ENCODE measurements around the gene HSFX4. TPM values are rescaled to one million over a fixed set of nuclear protein-coding genes. Genes with fewer than 3 reads are reported as not detected.
A peak's percentile ranks its signal among the peaks of the same experiment; 100 is the strongest.
"Not testable (repeated sequence)": the region's sequence is repeated elsewhere in the genome, so short reads cannot be mapped to it uniquely, and the experiment has no call there.

The HSFX4 gene
- total RNA-seq, 1 donor from 2014 or later = not detected

DNA sequence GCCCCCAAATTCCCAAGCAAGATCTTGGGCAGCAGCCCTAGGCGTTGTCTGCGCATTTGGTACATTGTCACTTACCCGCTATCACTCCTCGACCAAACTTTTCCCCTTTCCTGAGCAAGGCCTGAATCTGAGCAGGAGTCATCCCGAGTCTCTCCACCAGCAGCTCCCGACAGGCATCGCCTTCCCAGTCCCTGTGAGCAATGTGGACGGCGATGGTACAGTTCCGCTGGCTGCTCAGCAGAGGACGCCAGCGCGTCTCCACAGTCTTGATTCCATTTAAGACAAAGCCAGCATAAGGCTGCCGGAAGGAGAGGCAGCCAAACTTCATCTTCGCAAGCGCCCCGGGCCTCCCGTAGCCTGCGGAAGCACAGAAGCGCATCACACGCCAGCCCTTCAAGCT is 4.2 kb downstream of the HSFX4 start:
- ATAC-seq; intact Hi-C loops (cut with DNase I): not testable (repeated sequence)

DNA sequence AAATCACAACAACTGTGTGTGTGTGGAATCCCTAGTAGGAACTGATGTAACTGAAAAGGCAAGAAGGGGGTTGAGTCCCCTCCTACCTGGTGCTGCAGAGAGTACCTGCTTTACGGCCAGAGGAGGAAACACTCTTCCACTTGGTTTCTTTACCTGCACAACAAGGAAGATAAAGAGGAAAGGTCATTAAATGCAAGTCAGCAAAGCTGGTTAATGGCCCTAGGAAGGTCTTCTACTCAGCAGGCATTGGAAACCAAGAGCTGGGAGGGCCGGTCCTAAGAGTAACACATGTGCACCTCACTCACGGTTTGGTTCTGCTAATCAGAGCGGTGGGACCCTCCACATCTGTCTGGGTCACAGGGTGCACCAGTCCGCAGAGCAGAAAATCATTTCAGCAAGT is 8.0 kb downstream of the HSFX4 start:
- intact Hi-C loops (cut with DNase I); DNase-seq (ENCODE audit: low spot score); ATAC-seq: not testable (repeated sequence)

More for the DNA sequence above, 4.2 kb downstream of the HSFX4 start:
- not testable (repeated sequence) for DNase-seq (ENCODE audit: low spot score)

DNA sequence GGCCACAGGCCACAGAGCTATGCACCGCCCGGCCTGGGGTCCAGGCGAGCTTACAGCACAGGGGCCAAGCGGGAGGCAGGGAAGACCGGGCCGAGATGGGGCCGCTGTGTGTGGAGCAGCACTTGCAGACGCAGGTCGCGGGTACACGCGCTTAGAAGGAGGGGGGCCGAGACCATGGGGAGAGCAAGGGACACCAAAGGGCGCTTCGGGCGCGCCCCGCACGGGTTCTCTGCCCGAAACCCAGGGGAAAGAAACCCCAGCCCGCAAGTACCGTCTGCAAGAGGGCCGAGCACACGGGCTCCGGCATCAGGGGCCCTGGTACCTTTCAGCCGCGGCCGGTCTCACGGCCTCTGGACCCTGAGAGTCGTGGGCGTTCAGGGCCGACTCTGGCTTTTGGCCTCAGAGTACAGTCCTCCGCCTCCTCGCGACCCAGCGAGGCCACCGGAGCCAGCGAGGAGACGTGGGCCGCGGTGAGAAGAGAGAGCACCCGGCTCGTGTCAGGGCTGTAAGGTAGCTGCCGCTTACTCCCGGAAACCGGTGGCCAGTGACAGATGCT is 8.6 kb downstream of the HSFX4 start:
- ATAC-seq (no peak), DNase-seq (ENCODE audit: low spot score) (peak; percentile 74)
- intact Hi-C loops (cut with DNase I) = no loop called here

DNA sequence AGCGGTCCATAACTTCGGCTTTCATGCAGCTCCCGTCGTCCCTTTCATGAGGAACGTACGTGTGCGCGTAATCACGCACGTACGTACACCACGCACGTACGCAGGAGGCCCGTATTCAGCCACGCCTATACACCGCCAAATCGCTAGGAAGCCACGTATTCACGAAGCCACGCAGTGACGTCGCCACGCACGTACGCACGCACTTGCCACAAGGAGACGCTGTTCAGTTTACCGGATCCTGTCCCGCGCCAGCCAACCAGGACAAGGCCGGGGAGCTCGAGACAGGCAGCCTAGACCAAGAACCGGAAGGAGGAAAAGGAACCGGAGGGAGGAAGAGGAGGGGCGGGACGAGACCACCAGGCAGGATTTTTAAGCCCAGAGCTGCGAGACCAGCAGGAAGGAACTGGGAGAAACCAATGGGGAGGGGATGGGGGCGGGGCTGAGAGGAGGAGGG is 9.1 kb downstream of the HSFX4 start, which contains the start of gene EOLA2:
Gene EOLA2, minus strand, starts transcription at position 65 of the 454 bp plus-strand sequence. CDS start 4,617 bp downstream, outside the sequence.
- intact Hi-C loops (cut with DNase I) = no loop called here
- ATAC-seq = peak; percentile 75
- DNase-seq (ENCODE audit: low spot score) = peak; percentile 95

DNA sequence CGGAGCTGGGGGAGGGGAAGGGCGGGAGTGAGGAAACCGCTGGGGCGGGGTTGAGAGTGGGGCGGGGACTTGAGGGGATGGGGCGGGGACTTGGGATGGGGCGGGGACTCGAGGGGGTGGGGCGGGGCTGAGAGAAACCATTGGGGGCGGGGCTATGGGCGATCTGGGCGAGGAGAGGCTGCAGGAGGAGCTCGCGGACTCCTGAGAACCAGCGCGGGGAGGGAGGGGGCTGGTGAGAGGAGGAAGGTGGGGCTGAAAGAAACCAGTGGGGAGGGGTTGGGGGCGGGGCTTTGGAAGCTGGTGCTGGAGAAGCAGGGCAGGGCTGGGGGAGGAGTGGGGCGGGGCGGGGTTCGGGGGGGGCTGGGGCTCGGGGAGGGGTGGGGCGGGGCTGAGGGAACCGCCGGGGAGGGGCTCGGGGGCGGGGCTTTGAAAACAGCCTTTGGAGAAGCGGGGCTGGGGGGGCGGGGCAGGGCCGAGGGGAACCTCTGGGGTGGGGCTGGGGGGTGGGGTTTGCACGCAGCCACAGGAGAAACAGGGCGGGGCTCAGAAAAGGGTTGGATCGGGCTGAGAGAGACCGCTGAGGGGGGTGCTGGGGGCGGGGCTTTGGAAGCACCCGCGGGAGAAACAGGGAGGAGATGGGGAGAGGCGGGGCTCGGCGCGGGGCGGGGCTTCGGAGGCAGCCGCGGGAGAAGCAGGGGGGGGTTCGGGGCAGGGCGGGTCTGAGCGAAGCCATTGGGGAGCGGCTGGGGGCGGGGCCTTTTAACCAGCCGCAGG is 9.7 kb downstream of the HSFX4 start:
- ATAC-seq (peak; percentile 70), DNase-seq (ENCODE audit: low spot score) (peak; percentile 96)
- intact Hi-C loops (cut with DNase I) = no loop called here

DNA sequence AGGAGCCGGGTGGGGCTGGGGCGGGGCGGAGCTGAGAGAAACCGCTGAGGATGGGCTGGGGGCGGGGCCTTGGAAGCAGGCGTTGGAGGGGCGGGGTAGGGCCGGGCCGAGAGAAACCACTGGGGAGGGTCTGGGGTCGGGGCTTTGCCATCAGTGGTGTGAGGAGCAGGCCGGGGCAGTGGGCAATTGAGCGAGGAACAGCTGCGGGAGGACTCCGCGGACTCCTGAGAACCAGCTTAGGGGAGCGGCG is 10.2 kb downstream of the HSFX4 start:
- intact Hi-C loops (cut with DNase I) = no loop called here
- DNase-seq (ENCODE audit: low spot score) (no peak), ATAC-seq (no peak)

DNA sequence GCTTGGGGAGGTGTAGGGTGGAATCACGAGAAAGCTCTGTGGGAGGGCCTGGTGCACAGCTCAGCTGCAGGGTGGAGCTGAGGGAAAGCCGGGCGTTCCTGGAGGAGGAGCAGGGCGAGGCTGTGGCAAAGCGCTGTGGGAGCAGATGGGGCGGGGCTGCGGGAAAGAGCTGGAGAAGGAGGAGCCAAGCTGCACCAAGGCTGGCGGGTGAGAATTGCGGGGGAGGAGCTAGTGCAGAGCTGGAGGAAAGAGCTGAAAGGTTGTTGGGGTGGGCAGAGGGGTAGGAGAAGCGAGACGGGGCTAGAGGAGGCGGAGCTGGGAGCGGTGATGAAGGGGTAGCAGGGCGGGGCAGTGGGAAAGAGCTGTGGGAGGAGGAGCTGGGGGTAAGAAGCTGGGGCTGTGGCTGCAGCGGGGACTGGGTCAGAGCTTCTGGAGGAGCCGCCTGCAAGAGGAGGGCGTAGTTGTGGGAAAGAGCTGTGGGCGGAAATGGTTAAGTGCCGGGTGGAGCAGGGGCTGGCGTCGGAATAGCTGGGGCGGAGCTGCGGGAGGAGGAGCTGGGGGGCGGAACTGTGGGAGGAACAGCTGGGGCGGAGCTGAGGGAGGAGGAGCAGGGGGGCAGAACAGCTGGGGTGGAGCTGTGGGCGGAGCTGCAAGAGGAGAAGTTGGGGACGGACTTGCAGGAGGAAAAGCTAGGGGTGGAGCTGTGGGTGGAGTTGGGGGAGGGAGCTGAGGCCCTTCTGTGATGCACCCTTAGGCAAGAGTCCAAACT is 10.7 kb downstream of the HSFX4 start:
- DNase-seq (ENCODE audit: low spot score) (peak; percentile 95), ATAC-seq (peak; percentile 83)
- intact Hi-C loops (cut with DNase I) = no loop called here

DNA sequence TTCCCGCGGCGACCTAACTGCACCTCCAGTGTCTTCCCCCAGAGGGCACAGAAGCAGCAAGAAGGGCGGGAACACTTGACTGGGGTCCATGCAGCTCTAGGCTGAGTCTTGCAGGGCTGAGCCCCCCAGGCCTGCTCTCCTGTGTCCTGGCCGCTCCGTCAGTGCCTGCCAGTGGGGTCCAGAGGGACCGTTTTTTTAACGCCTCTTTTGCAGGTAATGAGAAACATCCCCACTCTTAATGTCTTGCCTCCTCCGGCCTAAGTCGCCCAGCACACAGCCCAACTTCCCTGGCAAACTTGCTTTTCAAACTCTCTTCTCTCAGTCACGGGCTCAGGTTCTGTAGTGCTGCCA is 11.3 kb downstream of the HSFX4 start:
- intact Hi-C loops (cut with DNase I); ATAC-seq: not testable (repeated sequence)

DNA sequence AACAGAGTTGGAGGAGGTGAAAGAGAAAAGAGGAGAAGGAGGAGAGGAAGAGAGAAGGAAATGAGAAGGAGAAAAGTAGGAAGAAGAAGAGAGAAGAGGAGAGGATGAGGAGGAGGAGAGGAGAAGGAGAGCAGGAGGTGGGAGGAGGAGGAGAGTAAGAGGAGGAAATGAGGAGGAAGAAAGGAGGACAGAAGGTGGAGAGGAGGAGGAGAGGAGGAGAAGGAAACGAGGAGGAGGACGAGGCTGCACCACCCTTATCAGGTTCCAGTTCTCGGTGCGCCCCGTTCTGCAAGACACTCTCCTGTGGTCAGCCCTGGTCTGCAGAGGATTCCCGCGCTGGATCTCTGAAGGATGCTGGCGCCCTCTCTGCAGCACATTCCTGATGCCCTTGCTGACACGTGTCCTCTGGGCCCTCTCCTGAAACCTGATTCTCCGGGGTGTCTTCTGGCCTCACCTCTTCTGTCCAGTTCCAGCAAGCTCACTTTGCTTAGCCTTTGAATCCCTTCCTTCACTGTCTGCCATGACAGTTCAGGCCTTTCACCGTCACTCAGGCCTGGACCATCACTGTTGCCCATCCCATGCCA is 15.8 kb downstream of the HSFX4 start:
- intact Hi-C loops (cut with DNase I); DNase-seq (ENCODE audit: low spot score): not testable (repeated sequence)

More for the DNA sequence above, 11.3 kb downstream of the HSFX4 start:
- not testable (repeated sequence) for DNase-seq (ENCODE audit: low spot score)

DNA sequence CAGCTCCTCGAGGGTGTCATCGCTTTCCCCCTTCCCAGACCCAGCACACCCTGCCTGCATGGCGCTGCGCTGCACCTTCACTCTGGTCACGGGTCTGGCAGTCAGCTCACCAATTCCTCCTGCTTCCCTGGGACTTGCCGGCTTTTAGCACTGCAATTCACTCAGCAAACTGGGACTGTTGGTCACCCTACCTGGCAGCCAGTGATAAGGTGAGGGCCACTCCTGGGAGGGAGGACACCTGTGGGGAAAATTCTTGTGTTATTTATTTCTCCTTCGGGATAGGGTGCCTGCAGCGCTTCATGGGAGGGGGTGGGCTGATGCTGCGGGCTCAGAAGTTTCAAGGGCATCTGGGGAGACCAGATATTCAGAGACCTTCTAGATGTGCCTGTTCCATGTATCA is 16.4 kb downstream of the HSFX4 start:
- intact Hi-C loops (cut with DNase I); ATAC-seq; DNase-seq (ENCODE audit: low spot score): not testable (repeated sequence)

More for the DNA sequence above, 15.8 kb downstream of the HSFX4 start:
- ATAC-seq = not testable (repeated sequence)

DNA sequence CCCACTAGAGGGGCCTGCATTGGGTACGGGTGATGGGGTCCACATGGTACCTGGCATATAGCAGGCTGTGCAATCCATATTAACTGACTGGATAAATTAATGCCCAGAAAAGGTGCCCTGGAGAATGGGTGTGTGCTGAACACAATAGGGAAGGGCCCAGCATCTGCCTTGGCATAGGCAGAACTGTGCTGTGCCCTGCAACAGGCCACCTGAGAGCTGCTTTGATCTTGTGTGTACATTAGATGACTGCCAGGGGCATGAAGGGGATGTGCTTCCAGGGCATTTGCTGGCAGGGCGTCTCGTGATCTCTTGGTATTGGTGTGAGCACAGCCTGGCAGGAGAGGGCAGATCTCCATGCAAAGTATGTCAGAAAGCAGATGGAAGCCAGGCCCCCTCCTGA is 17.6 kb downstream of the HSFX4 start:
- ATAC-seq; DNase-seq (ENCODE audit: low spot score); intact Hi-C loops (cut with DNase I): not testable (repeated sequence)

DNA sequence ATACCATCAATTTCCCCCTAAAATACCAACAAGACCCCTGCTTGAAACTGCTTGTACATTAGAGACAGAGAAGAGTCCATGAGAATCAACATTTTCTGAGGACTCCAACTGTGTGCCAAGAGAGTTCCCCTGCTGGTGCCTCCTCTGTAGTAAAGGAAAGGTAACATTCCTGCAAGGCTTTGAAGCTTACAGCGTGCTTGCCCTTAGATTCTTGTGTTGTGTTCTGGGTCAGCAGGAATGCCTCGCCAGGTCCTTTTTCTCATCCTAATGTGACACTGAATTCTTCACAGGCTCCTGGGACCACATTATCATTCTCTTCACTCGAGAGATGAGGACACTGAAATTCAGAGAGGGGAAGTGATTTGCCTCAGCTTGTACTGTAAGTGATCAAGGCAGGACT is 18.6 kb downstream of the HSFX4 start:
- intact Hi-C loops (cut with DNase I) = no loop called here
- ATAC-seq (no peak), DNase-seq (ENCODE audit: low spot score) (no peak)

DNA sequence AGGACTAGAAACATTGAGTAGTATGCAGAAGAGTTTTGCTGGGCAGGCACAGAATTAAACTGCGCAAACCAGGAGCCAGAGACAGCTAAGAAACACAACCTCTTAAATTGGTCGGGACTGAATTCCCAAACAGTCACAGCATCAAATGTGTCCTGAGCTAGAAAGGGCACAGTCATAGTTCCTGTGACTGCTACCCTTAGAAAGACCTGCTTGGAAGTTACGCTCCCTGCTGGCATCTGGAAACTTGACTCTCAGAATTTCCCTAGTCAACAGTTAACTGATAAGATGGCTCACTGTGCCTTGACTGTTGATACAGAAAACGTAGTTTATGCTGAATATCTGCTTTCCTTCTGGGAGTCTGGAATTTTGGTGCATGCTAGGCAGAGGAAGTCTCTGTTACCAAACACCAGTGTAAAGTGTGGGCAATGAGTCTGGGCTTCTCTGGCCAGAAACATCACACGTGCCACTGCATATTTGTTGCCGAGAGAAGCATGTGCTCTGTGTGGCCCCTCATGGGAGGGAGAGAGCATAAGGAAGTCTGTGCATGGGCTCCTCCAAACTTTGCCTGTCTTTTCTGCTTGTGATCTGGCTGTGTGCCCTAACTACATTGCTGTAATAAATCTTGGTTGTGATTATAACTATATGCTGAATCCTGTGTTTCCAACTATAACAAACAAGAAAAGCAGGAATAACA is 20.5 kb downstream of the HSFX4 start:
- intact Hi-C loops (cut with DNase I) = no loop called here
- ATAC-seq = no peak

DNA sequence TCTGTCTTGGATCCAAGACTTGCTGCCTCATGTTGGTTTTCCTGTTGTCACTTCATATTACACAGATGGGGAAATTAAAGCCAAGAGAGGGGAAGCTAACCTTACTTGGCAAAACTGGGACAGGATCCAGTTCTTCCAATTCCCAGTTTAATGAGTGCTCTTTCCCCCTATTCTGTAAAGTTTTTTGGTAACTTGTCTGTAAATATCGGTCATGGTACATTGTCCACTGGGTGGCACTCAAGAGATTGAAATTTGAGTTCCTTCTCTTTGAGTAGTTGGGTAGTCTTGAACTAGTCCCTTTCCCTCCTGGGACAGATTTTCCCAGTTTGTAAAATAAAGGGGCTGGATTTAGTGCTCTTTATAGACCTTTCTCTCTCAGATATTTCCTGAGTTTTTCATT is 21.3 kb downstream of the HSFX4 start:
- intact Hi-C loops (cut with DNase I) = no loop called here
- DNase-seq (ENCODE audit: low spot score) (no peak), ATAC-seq (peak; percentile 38)

More for the DNA sequence above, 20.5 kb downstream of the HSFX4 start:
- no peak for DNase-seq (ENCODE audit: low spot score)

DNA sequence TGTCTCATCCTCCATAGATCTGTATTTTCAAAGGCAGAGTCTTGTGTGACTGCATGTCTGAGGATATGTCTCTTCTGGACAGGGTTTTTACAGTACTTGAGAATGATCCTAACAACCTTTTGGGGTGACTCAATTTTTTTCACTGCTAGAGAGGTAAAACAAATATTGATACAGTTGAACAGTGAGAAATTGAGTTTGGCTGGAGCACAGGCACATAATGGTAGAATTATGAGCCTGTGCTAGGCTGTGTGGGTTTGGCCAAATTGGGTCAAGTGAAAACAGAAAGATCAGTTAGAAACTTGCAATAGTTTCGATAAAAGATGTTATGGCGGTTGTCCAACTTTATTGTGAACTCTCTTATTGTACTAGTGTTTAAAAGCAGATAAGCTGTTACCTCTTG is 32.2 kb downstream of the HSFX4 start:
- DNase-seq (ENCODE audit: low spot score) = no peak
- ATAC-seq = no peak
- intact Hi-C loops (cut with DNase I) = loop anchor here (10.0 kb wide), 2 partner anchors 543 to 753 kb away; no protein-coding TSS in a partner anchor

DNA sequence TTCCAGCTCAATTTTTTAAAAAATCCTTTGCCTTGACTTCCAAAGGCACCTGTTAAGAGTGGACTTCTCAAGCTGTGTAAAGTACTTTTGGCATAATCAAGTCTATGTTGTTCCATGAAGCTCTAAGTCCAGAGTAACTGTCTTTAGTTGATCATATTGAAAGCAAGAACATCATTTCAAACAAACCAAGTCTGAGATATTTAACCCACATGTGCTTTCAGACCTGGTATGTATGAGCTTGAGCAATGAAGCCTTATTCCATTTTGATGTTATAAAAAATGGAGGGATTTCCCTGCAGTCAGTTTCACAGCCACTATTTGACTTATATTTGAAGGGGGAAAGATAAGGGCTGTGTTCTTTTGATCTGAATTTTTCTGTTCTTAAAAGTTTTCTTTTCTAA is 32.6 kb downstream of the HSFX4 start:
- intact Hi-C loops (cut with DNase I) = loop anchor here (10.0 kb wide), 2 partner anchors 543 to 753 kb away; no protein-coding TSS in a partner anchor
- DNase-seq (ENCODE audit: low spot score) = no peak
- no peak for ATAC-seq

DNA sequence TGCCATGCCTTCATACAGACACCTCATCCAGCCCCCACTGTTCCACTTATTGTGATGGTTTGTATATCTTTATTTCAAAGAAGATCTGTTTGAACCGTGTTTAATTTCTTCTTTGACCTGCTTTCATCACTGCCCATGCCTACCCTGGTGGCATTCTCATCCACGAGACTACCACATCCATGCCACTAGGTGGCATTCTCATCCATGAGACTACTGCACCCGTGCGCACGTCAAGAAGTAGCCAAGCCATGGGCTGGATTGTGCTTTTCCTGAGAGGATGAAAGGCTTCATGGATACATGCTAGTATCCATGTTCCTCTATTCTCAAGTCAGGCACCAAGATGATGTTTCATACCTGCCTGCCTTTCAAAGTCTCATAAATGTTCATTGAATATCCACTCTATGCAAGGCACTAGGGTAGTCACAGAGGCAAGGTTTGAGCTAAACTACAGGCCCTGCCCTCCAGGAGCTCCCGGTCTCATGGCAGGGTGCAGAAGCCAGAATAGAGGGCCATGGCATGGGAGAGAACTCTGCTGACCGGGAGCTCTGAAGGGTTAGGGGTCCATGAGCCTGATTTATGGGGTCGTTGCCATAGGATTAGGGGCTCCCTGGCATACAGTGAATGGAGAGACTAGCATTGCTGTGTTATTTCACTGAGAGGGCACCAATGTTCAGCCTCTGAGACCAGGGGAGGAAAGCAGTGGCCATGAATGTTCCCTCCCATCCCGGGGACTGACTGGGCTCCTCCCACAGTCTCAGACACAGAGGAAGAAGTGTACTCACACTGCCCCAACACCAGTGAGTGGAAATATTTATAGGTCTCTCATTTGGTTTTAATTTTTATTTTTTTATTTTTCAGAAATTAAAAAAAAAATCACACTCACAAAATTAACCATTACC is 33.7 kb downstream of the HSFX4 start:
- intact Hi-C loops (cut with DNase I) = loop anchor here (10.0 kb wide), 2 partner anchors 542 to 752 kb away; no protein-coding TSS in a partner anchor
- ATAC-seq (peak; percentile 86), DNase-seq (ENCODE audit: low spot score) (peak; percentile 64)
